Mesothelial cell of epicardium (in vitro differentiated cells): ENCODE data around the gene ZNF611. TPM values are rescaled to one million over a fixed set of nuclear protein-coding genes. Genes with fewer than 3 reads are reported as not detected.
A peak's percentile ranks its signal among the peaks of the same experiment; 100 is the strongest.
"Not testable (repeated sequence)": the region's sequence is repeated elsewhere in the genome, so short reads cannot be mapped to it uniquely, and the experiment has no call there.

Experiments
- DNase-seq, 2 experiments: peaks; one replicate each; pipeline ENCODE4 v3.0.0; 2021; ENCODE audit warnings: low spot score in 2 of 2; ENCODE audit not compliant: unreplicated experiment in 2 of 2
- H3K27ac Mint-ChIP-seq: 2 replicates; pipeline ENCODE4 v1.8.0; 2021; ENCODE audit warnings: mixed read lengths
- H3K27me3 Mint-ChIP-seq: 2 replicates; pipeline ENCODE4 v1.8.0; 2021; ENCODE audit warnings: low read depth, mixed read lengths
- H3K36me3 Mint-ChIP-seq: 2 replicates; pipeline ENCODE4 v1.8.0; 2021; ENCODE audit warnings: mixed read lengths
- H3K4me1 Mint-ChIP-seq: 2 replicates; pipeline ENCODE4 v1.8.0; 2021; ENCODE audit warnings: mixed read lengths
- H3K4me3 Mint-ChIP-seq: 2 replicates; pipeline ENCODE4 v1.8.0; 2021; ENCODE audit warnings: mild to moderate bottlenecking, moderate library complexity, mixed read lengths
- H3K9me3 Mint-ChIP-seq: 2 replicates; pipeline ENCODE4 v1.8.0; 2021; ENCODE audit warnings: mixed read lengths
- CTCF ChIP-seq: fragments of 200-600 bp; sonication (generic); IDR thresholded peaks from one replicate; pipeline ENCODE4 v1.5.0; 2021; ENCODE audit warnings: antibody characterized with exemption; ENCODE audit not compliant: unreplicated experiment
- total RNA-seq: library from RNA; stranded (reverse); gene quantifications from 3 replicates; pipeline ENCODE4 v1.2.1, GENCODE V29; 2021

The ZNF611 gene
- total RNA-seq, 1 donor from 2014 or later, result 29.0 TPM

- peaks cover 16% of the 10 kb centered on the region for H3K4me1 Mint-ChIP-seq
- no peak overlapping the region for H3K4me3 Mint-ChIP-seq
- peak overlapping the region; percentile 28 for H3K27ac Mint-ChIP-seq
- DNase-seq, result no peak
- H3K36me3 Mint-ChIP-seq, result peaks cover 48% of the 10 kb centered on the region
- H3K27me3 Mint-ChIP-seq, result no peaks in the 10 kb centered on the region
- TF ChIP-seq CTCF, result no peak
- H3K9me3 Mint-ChIP-seq, result no peaks in the 10 kb centered on the region
These were observed 18.3 kb downstream of the ZNF611 start for GRCh38 chr19:52716522-52716921.

GRCh38 chr19:52715902-52716301 lies 18.9 kb downstream of the ZNF611 start:
- peaks cover 47% of the 10 kb centered on the region for H3K36me3 Mint-ChIP-seq
- not testable (repeated sequence) for DNase-seq, H3K9me3 Mint-ChIP-seq

GRCh38 chr19:52715330-52715729 lies 19.5 kb downstream of the ZNF611 start:
- H3K27me3 Mint-ChIP-seq, DNase-seq, H3K9me3 Mint-ChIP-seq, H3K4me3 Mint-ChIP-seq: not testable (repeated sequence)
- Mint-ChIP-seq H3K36me3 (peaks cover 49% of the 10 kb centered on the region), H3K27ac (peak overlapping the region; percentile 21), H3K4me1 (peaks cover 16% of the 10 kb centered on the region)

More at GRCh38 chr19:52715902-52716301, 18.9 kb downstream of the ZNF611 start:
- H3K4me1 Mint-ChIP-seq, result peaks cover 16% of the 10 kb centered on the region
- not testable (repeated sequence) for H3K27me3 Mint-ChIP-seq, H3K4me3 Mint-ChIP-seq
- H3K27ac Mint-ChIP-seq, result peak overlapping the region; percentile 28

- H3K4me3 Mint-ChIP-seq, H3K9me3 Mint-ChIP-seq, H3K27ac Mint-ChIP-seq, DNase-seq, H3K27me3 Mint-ChIP-seq: not testable (repeated sequence)
- H3K4me1 Mint-ChIP-seq, result peaks cover 16% of the 10 kb centered on the region
- H3K36me3 Mint-ChIP-seq, result peaks cover 54% of the 10 kb centered on the region
These were observed 21.8 kb downstream of the ZNF611 start for GRCh38 chr19:52713051-52713450.

GRCh38 chr19:52711661-52712060 lies 23.2 kb downstream of the ZNF611 start:
- peaks cover 62% of the 10 kb centered on the region for H3K36me3 Mint-ChIP-seq
- peaks cover 11% of the 10 kb centered on the region for H3K9me3 Mint-ChIP-seq
- H3K4me3 Mint-ChIP-seq, DNase-seq, H3K27ac Mint-ChIP-seq, H3K27me3 Mint-ChIP-seq: not testable (repeated sequence)
- peaks cover 14% of the 10 kb centered on the region for H3K4me1 Mint-ChIP-seq

GRCh38 chr19:52710538-52710937 lies 24.3 kb downstream of the ZNF611 start:
- Mint-ChIP-seq H3K9me3 (peaks cover 22% of the 10 kb centered on the region), H3K27me3 (no peaks in the 10 kb centered on the region), H3K36me3 (peaks cover 72% of the 10 kb centered on the region), H3K4me3 (no peak overlapping the region), H3K27ac (no peak overlapping the region), H3K4me1 (peaks cover 3% of the 10 kb centered on the region)
- TF ChIP-seq CTCF, result no peak
- no peak for DNase-seq

GRCh38 chr19:52705615-52706014 lies 29.2 kb downstream of the ZNF611 start:
- Mint-ChIP-seq H3K36me3 (peaks cover 61% of the 10 kb centered on the region), H3K9me3 (peaks cover 37% of the 10 kb centered on the region)
- not testable (repeated sequence) for H3K4me1 Mint-ChIP-seq, H3K27ac Mint-ChIP-seq, H3K27me3 Mint-ChIP-seq, H3K4me3 Mint-ChIP-seq, DNase-seq

- Mint-ChIP-seq H3K4me1 (no peaks in the 10 kb centered on the region), H3K27me3 (no peaks in the 10 kb centered on the region), H3K36me3 (peaks cover 50% of the 10 kb centered on the region), H3K4me3 (no peak overlapping the region), H3K27ac (no peak overlapping the region), H3K9me3 (peaks cover 37% of the 10 kb centered on the region)
- TF ChIP-seq CTCF, result no peak
- DNase-seq, result no peak
These were observed 30.9 kb downstream of the ZNF611 start for GRCh38 chr19:52703917-52704316.
